HCT116 (cell line): ENCODE data around the gene ENGASE. TPM values are rescaled to one million over a fixed set of nuclear protein-coding genes. Genes with fewer than 3 reads are reported as not detected.

ENCODE experiments used
- ATAC-seq: fragments of 200-7000 bp; cut with Tn5 transposase; 2 replicates; pipeline ENCODE4 v1.9.1; 2020; ENCODE audit warnings: mild to moderate bottlenecking, moderate library complexity
- BruUV-seq: library from RNA; stranded (reverse); fragments of 400-500 nt; replicated peaks from 2 replicates; lab custom pipeline; 2021; lab: Mats Ljungman, UMichigan
- CTCF ChIA-PET: fragments of 300-600 bp; sonication (Branson Sonifier 250); formaldehyde crosslinking; loops from one replicate; lab custom pipeline; 2021; ENCODE audit warnings: antibody characterized with exemption; lab: Charles Lee
- POLR2A ChIA-PET: fragments of 300-600, 350-600 bp; sonication (Branson Sonifier 250); formaldehyde crosslinking; loops from one replicate; lab custom pipeline; 2021; ENCODE audit warnings: antibody characterized with exemption; lab: Charles Lee
- RAD21 ChIA-PET, 2 experiments: fragments of 300-600 bp; sonication (Branson Sonifier 250); formaldehyde crosslinking; loops; one replicate each; lab custom pipeline; 2023; ENCODE audit warnings: low total read pairs in 2 of 2; ENCODE audit not compliant: uncharacterized antibody in 2 of 2, unreplicated experiment in 2 of 2, low non-redundant PET in 1 of 2; lab: Charles Lee
- DNase-seq: peaks from one replicate; pipeline ENCODE4 v3.0.0-alpha.2; 2010; ENCODE audit warnings: low read depth, low spot score
- H2AFZ ChIP-seq: fragments of 200-600 bp; shearing (Covaris generic), sonication (generic); 2 replicates; pipeline ENCODE4 v1.6.1; 2017; ENCODE audit warnings: low read depth, mixed run types, mixed read lengths, antibody characterized with exemption, low read length; ENCODE audit not compliant: poor library complexity, severe bottlenecking
- H3K27ac ChIP-seq: 2 replicates; pipeline ENCODE4 v1.5.1; 2012; ENCODE audit warnings: low read depth, low read length
- H3K27me3 ChIP-seq: fragments of 200-600 bp; sonication (generic); 2 replicates; pipeline ENCODE4 v1.6.1; 2016; ENCODE audit warnings: mixed run types, low read length, mixed read lengths; ENCODE audit not compliant: insufficient read depth
- H3K36me3 ChIP-seq, 2 experiments: fragments of 200-500 bp in 1 of 2; fragments of 200-600 bp in 1 of 2; sonication (Bioruptor generic) in 1 of 2; sonication (generic) in 1 of 2; 2 replicates each; pipeline versions ENCODE4 v1.5.1 to v1.6.1; 2014 to 2016; ENCODE audit warnings: low read length in 2 of 2, inconsistent platforms in 1 of 2, mixed read lengths in 1 of 2, mixed run types in 1 of 2; ENCODE audit not compliant: insufficient read depth in 2 of 2, control insufficient read depth in 1 of 2
- H3K4me1 ChIP-seq, 2 experiments: fragments of 200-600 bp in 1 of 2; sonication (generic) in 1 of 2; 2 replicates each; pipeline versions ENCODE4 v1.5.1 to v1.6.1; 2012 to 2017; ENCODE audit warnings: low read length in 2 of 2, inconsistent platforms in 1 of 2, mild to moderate bottlenecking in 1 of 2, mixed read lengths in 1 of 2, mixed run types in 1 of 2, moderate library complexity in 1 of 2; ENCODE audit not compliant: insufficient read depth in 2 of 2, control insufficient read depth in 1 of 2
- H3K4me2 ChIP-seq: fragments of 200-600 bp; sonication (generic); 2 replicates; pipeline ENCODE4 v1.6.1; 2017; ENCODE audit warnings: mixed run types, low read length, mixed read lengths
- H3K4me3 ChIP-seq, 2 experiments: fragments of 200-600 bp in 1 of 2; sonication (generic) in 1 of 2; replicated peaks in 1 of 2; 2 replicates each; pipeline ENCODE4 v1.5.1; 2011 to 2016; ENCODE audit warnings: low read length in 2 of 2, control low read depth in 1 of 2, low read depth in 1 of 2, mild to moderate bottlenecking in 1 of 2, mixed read lengths in 1 of 2, mixed run types in 1 of 2
- H3K79me2 ChIP-seq: fragments of 200-600 bp; sonication (generic); 2 replicates; pipeline ENCODE4 v1.6.1; 2017; ENCODE audit warnings: mild to moderate bottlenecking, mixed run types, low read length, moderate library complexity, mixed read lengths; ENCODE audit not compliant: insufficient read depth
- H3K9ac ChIP-seq: fragments of 200-600 bp; sonication (generic); 2 replicates; pipeline ENCODE4 v1.6.1; 2016; ENCODE audit warnings: low read length, mixed read lengths
- H3K9me2 ChIP-seq: fragments of 200-600 bp; sonication (generic), shearing (Covaris generic); 2 replicates; pipeline ENCODE4 v1.6.1; 2017; ENCODE audit warnings: mixed run types, mild to moderate bottlenecking, moderate library complexity; ENCODE audit not compliant: insufficient read depth
- H3K9me3 ChIP-seq, 2 experiments: fragments of 200-500 bp in 1 of 2; fragments of 200-600 bp in 1 of 2; sonication (Bioruptor generic) in 1 of 2; sonication (generic) in 1 of 2; 2 replicates each; pipeline ENCODE4 v1.6.1; 2014 to 2017; ENCODE audit warnings: low read length in 2 of 2, mixed read lengths in 2 of 2, inconsistent platforms in 1 of 2, low read depth in 1 of 2, mild to moderate bottlenecking in 1 of 2, mixed run types in 1 of 2, moderate library complexity in 1 of 2; ENCODE audit not compliant: control insufficient read depth in 1 of 2, insufficient read depth in 1 of 2
- H4K20me1 ChIP-seq: fragments of 200-600 bp; sonication (generic), shearing (Covaris generic); 2 replicates; pipeline ENCODE4 v1.6.1; 2017; ENCODE audit warnings: mixed run types, mild to moderate bottlenecking, moderate library complexity; ENCODE audit not compliant: insufficient read depth
- CEBPB ChIP-seq: IDR thresholded peaks from 2 replicates; pipeline ENCODE4 v1.6.1; 2012; ENCODE audit warnings: low read depth
- EZH2 ChIP-seq: fragments of 200-600 bp; sonication (generic); IDR thresholded peaks from 2 replicates; pipeline ENCODE4 v1.6.1; 2017; ENCODE audit warnings: antibody characterized with exemption, mixed run types
- EZH2phosphoT487 ChIP-seq: fragments of 200-600 bp; IDR thresholded peaks from 2 replicates; pipeline ENCODE4 v1.6.1; 2018; ENCODE audit warnings: antibody characterized with exemption, borderline replicate concordance
- FOSL1 ChIP-seq: IDR thresholded peaks from 2 replicates; pipeline ENCODE4 v1.6.1; 2012; ENCODE audit warnings: low read depth
- MAX ChIP-seq: IDR thresholded peaks from 2 replicates; pipeline ENCODE4 v1.6.1; 2012
- POLR2AphosphoS5 ChIP-seq: IDR thresholded peaks from 2 replicates; pipeline ENCODE4 v1.6.1; 2011; ENCODE audit warnings: mild to moderate bottlenecking, low read depth, low read length, moderate library complexity
- RAD21 ChIP-seq: IDR thresholded peaks from 2 replicates; pipeline ENCODE4 v1.6.1; 2012; ENCODE audit warnings: low read depth, mild to moderate bottlenecking
- TCF7L2 ChIP-seq: IDR thresholded peaks from 2 replicates; pipeline ENCODE4 v1.7.0; 2011; ENCODE audit warnings: borderline replicate concordance, inconsistent platforms; ENCODE audit not compliant: insufficient read depth, insufficient read length; ENCODE audit errors: extremely low read depth
- YY1 ChIP-seq: IDR thresholded peaks from 2 replicates; pipeline ENCODE4 v1.6.1; 2011; ENCODE audit warnings: low read length, low read depth, moderate library complexity, mild to moderate bottlenecking; ENCODE audit not compliant: insufficient replicate concordance; ENCODE audit errors: extremely low read depth
- ZNF274 ChIP-seq: fragments of 200-500 bp; sonication (Bioruptor generic); IDR thresholded peaks from 2 replicates; pipeline ENCODE4 v1.6.1; 2014; ENCODE audit warnings: mild to moderate bottlenecking, low read depth, low read length, inconsistent platforms
- intact Hi-C: fragments of 100-400 bp; cut with micrococcal nuclease; formaldehyde crosslinking; loops from 2 replicates; pipeline ENCODE4 v1.10.0; 2022
- total RNA-seq: library from RNA; stranded (reverse); gene quantifications from one replicate; pipeline ENCODE4 v1.2.1, GENCODE V29; 2021; ENCODE audit not compliant: unreplicated experiment
- TF ChIP-seq, protein P1 (sequence below): IDR thresholded peaks from 2 replicates; pipeline ENCODE4 v1.6.1; 2011; ENCODE audit warnings: mild to moderate bottlenecking, low read length, moderate library complexity; ENCODE audit not compliant: insufficient replicate concordance; ENCODE audit errors: extremely low read depth
- TF ChIP-seq, protein P2 (sequence below): IDR thresholded peaks from 2 replicates; pipeline ENCODE4 v1.6.1; 2012
- TF ChIP-seq, protein P3 (sequence below), 3 experiments: fragments of 200-600 bp in 1 of 3; sonication (generic) in 1 of 3; IDR thresholded peaks in 2 of 3; conservative IDR thresholded peaks in 1 of 3; 2 replicates each; pipeline ENCODE4 v1.5.1; 2012 to 2017; ENCODE audit warnings: low read depth in 2 of 3, low read length in 2 of 3, antibody characterized with exemption in 1 of 3, borderline replicate concordance in 1 of 3, control low read depth in 1 of 3, mild to moderate bottlenecking in 1 of 3, mixed read lengths in 1 of 3, mixed run types in 1 of 3, moderate library complexity in 1 of 3; ENCODE audit not compliant: insufficient read depth in 1 of 3

The ENGASE gene
- total RNA-seq, 1 experiment from 2014 or later, result 54.2 TPM

DNA sequence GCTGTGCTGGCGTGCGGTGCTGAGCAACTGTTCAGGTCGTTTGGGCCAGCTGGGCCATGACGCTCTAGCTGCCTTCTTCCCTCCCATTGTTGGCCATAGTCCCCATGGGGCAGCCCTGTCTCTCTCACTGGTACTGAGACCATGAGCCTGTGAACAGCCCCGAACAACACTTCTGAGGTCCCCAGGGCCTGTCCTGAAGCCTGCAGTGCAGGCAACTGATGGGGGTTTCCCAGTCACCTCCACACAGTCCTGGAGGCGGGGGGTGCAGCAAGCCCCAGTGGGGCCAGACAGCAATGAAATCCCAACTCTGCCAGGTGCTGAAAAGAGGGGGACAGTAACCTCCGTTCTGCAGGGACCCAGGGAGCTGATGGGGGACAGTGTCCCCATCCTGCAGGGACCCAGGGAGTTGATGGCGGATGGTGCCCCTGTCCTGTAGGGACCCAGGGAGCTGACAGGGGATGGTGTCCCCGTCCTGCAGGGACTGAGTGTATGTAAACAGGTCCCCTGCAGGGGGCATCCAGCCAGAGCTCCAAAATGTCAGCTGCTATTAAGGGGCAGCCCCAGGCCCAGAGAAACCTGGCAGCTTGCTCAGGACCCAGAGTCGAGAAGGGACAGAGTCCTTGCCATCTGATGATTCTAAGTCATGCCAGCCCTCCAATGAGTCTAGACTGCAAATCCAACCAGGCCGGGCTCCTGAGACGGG lies 30.4 kb downstream of the ENGASE start:
- H3K36me3 ChIP-seq, result no peaks in the 10 kb centered on the region
- BruUV-seq, result no TSS peak

GRCh38 chr17:79105937-79106336 lies 31.3 kb downstream of the ENGASE start:
- Histone ChIP-seq H3K36me3 (no peaks in the 10 kb centered on the region), H3K27me3 (no peaks in the 10 kb centered on the region), H3K4me1 (no peaks in the 10 kb centered on the region), H2AFZ (no peak overlapping the region), H3K4me3 (no peak overlapping the region), H3K79me2 (no peaks in the 10 kb centered on the region), H4K20me1 (no peaks in the 10 kb centered on the region), H3K9me2 (no peaks in the 10 kb centered on the region), H3K9ac (no peak overlapping the region), H3K27ac (no peak overlapping the region), H3K4me2 (no peak overlapping the region), H3K9me3 (no peaks in the 10 kb centered on the region)
- ATAC-seq (no peak), DNase-seq (no peak)
- BruUV-seq, result no TSS peak
- ChIA-PET RAD21 (no interaction called here), POLR2A (no interaction called here), CTCF (no interaction called here)
- intact Hi-C loops, result no loop called here
- TF ChIP-seq YY1 (no peak), RAD21 (no peak), POLR2AphosphoS5 (no peak), MAX (no peak), ZNF274 (no peak), TCF7L2 (no peak), CEBPB (no peak), EZH2 (no peak), EZH2phosphoT487 (no peak)
- TF ChIP-seq, protein P1, sequence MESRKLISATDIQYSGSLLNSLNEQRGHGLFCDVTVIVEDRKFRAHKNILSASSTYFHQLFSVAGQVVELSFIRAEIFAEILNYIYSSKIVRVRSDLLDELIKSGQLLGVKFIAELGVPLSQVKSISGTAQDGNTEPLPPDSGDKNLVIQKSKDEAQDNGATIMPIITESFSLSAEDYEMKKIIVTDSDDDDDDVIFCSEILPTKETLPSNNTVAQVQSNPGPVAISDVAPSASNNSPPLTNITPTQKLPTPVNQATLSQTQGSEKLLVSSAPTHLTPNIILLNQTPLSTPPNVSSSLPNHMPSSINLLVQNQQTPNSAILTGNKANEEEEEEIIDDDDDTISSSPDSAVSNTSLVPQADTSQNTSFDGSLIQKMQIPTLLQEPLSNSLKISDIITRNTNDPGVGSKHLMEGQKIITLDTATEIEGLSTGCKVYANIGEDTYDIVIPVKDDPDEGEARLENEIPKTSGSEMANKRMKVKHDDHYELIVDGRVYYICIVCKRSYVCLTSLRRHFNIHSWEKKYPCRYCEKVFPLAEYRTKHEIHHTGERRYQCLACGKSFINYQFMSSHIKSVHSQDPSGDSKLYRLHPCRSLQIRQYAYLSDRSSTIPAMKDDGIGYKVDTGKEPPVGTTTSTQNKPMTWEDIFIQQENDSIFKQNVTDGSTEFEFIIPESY, result no peak
- TF ChIP-seq, protein P2, sequence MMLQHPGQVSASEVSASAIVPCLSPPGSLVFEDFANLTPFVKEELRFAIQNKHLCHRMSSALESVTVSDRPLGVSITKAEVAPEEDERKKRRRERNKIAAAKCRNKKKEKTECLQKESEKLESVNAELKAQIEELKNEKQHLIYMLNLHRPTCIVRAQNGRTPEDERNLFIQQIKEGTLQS, result no peak

More for the DNA sequence above, 30.4 kb downstream of the ENGASE start:
- Histone ChIP-seq H3K9me3 (no peaks in the 10 kb centered on the region), H3K4me1 (no peaks in the 10 kb centered on the region), H3K79me2 (no peaks in the 10 kb centered on the region), H2AFZ (no peak overlapping the region), H4K20me1 (no peaks in the 10 kb centered on the region), H3K27ac (no peak overlapping the region), H3K4me2 (no peak overlapping the region), H3K27me3 (peaks cover under 1% of the 10 kb centered on the region; the same call in 1 of the 2 replicates), H3K4me3 (no peak overlapping the region), H3K9me2 (no peaks in the 10 kb centered on the region), H3K9ac (no peak overlapping the region)
- no peak for ATAC-seq
- ChIA-PET POLR2A (no interaction called here), RAD21 (no interaction called here), CTCF (interaction anchor here (0.6 to 1.0 kb wide), 2 partner anchors 283 to 288 kb away, joined by 3 to 4 read pairs; no protein-coding TSS in a partner anchor)
- TF ChIP-seq FOSL1, result no peak
- TF ChIP-seq, protein P3, sequence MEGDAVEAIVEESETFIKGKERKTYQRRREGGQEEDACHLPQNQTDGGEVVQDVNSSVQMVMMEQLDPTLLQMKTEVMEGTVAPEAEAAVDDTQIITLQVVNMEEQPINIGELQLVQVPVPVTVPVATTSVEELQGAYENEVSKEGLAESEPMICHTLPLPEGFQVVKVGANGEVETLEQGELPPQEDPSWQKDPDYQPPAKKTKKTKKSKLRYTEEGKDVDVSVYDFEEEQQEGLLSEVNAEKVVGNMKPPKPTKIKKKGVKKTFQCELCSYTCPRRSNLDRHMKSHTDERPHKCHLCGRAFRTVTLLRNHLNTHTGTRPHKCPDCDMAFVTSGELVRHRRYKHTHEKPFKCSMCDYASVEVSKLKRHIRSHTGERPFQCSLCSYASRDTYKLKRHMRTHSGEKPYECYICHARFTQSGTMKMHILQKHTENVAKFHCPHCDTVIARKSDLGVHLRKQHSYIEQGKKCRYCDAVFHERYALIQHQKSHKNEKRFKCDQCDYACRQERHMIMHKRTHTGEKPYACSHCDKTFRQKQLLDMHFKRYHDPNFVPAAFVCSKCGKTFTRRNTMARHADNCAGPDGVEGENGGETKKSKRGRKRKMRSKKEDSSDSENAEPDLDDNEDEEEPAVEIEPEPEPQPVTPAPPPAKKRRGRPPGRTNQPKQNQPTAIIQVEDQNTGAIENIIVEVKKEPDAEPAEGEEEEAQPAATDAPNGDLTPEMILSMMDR (IDR thresholded peaks at IDR 0.05 in 2 of 3, conservative IDR thresholded peaks at IDR 0.05 in 1 of 3; ENCODE audit: borderline replicate concordance in 1 of 3, insufficient read depth in 1 of 3, low read depth in 2 of 3, low read length in 2 of 3), result peak in 2 of 3 experiments; percentile 26 to 27; a peak in 2 of 6 replicates
- intact Hi-C loops, result no loop called here
- DNase-seq, result no peak
